Activated CD8-positive, alpha-beta T cell treated with anti-CD3 and anti-CD28 coated beads for 36 hours (primary cell): ENCODE measurements around the gene N4BP3. TPM values are rescaled to one million over a fixed set of nuclear protein-coding genes. Genes with fewer than 3 reads are reported as not detected.
A peak's percentile ranks its signal among the peaks of the same experiment; 100 is the strongest.

ENCODE experiments used
- ATAC-seq: fragments of 200-7000 bp; cut with Tn5 transposase; one replicate; pipeline ENCODE4 v1.10.0; 2021; ENCODE audit warnings: mild to moderate bottlenecking, moderate library complexity
- CTCF ChIA-PET: fragments of 350-600 bp; sonication (Branson Sonifier 250); formaldehyde crosslinking; loops from one replicate; lab custom pipeline; 2021; ENCODE audit warnings: antibody characterized with exemption; lab: Charles Lee
- POLR2A ChIA-PET: fragments of 350-600 bp; sonication (Branson Sonifier 250); formaldehyde crosslinking; loops from one replicate; lab custom pipeline; 2021; ENCODE audit warnings: antibody characterized with exemption; lab: Charles Lee
- DNase-seq: peaks from one replicate; pipeline ENCODE4 v3.0.0-alpha.2; 2020
- H3K27ac Mint-ChIP-seq: one replicate; pipeline ENCODE4 v1.8.0; 2021; ENCODE audit warnings: mild to moderate bottlenecking, mixed read lengths
- H3K27me3 Mint-ChIP-seq: one replicate; pipeline ENCODE4 v1.8.0; 2021; ENCODE audit warnings: mixed read lengths
- H3K36me3 Mint-ChIP-seq: one replicate; pipeline ENCODE4 v1.8.0; 2021; ENCODE audit warnings: low read depth, mixed read lengths
- H3K4me1 Mint-ChIP-seq: one replicate; pipeline ENCODE4 v1.8.0; 2021; ENCODE audit warnings: low read depth, mixed read lengths
- H3K4me3 Mint-ChIP-seq: one replicate; pipeline ENCODE4 v1.8.0; 2021; ENCODE audit warnings: mild to moderate bottlenecking, moderate library complexity, mixed read lengths
- H3K9me3 Mint-ChIP-seq: one replicate; pipeline ENCODE4 v1.8.0; 2021; ENCODE audit warnings: mixed read lengths
- intact Hi-C: fragments of 100-400 bp; cut with micrococcal nuclease; formaldehyde crosslinking; loops from one replicate; pipeline ENCODE4 v1.10.0; 2022
- total RNA-seq, 2 experiments: library from RNA; stranded (reverse); gene quantifications; one replicate each; pipeline ENCODE4 v1.2.3, GENCODE V29; 2021
- TF ChIP-seq, protein P1 (sequence below): fragments of 200-600 bp; IDR thresholded peaks from one replicate; pipeline ENCODE4 v1.8.0; 2022; ENCODE audit warnings: antibody characterized with exemption, mild to moderate bottlenecking

Gene N4BP3
- total RNA-seq, 2 experiments from 2014 or later, result 33.2 to 33.4 TPM

- no peaks in the 10 kb centered on the region for H3K27me3 Mint-ChIP-seq
- no peaks in the 10 kb centered on the region for H3K9me3 Mint-ChIP-seq
- CTCF ChIA-PET, result interaction anchor here (0.7 to 9.1 kb wide), 16 partner anchors 9 to 83 kb away, joined by 3 to 84 read pairs (median 6); partner anchors contain the start of gene NHP2
- H3K27ac Mint-ChIP-seq, result no peak overlapping the region
- no peak for ATAC-seq
- H3K36me3 Mint-ChIP-seq, result peaks cover 39% of the 10 kb centered on the region
- no peak overlapping the region for H3K4me3 Mint-ChIP-seq
- intact Hi-C loops, result loop anchor here (5.0 kb wide), 1 partner anchor 32 kb away; the partner anchor contains the start of gene NHP2
- DNase-seq, result no peak
- POLR2A ChIA-PET, result interaction anchor here (1.0 to 3.0 kb wide), 9 partner anchors 10 to 91 kb away, joined by 3 to 16 read pairs (median 6); partner anchors contain the start of genes HNRNPAB and RMND5B
- H3K4me1 Mint-ChIP-seq, result peaks cover 39% of the 10 kb centered on the region
- TF ChIP-seq, protein P1, sequence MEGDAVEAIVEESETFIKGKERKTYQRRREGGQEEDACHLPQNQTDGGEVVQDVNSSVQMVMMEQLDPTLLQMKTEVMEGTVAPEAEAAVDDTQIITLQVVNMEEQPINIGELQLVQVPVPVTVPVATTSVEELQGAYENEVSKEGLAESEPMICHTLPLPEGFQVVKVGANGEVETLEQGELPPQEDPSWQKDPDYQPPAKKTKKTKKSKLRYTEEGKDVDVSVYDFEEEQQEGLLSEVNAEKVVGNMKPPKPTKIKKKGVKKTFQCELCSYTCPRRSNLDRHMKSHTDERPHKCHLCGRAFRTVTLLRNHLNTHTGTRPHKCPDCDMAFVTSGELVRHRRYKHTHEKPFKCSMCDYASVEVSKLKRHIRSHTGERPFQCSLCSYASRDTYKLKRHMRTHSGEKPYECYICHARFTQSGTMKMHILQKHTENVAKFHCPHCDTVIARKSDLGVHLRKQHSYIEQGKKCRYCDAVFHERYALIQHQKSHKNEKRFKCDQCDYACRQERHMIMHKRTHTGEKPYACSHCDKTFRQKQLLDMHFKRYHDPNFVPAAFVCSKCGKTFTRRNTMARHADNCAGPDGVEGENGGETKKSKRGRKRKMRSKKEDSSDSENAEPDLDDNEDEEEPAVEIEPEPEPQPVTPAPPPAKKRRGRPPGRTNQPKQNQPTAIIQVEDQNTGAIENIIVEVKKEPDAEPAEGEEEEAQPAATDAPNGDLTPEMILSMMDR, result no peak
These were observed 6.7 kb downstream of the N4BP3 start for GRCh38 chr5:178119915-178120606.

- intact Hi-C loops, result no loop called here
- CTCF ChIA-PET, result interaction anchor here (0.6 to 9.1 kb wide), 21 partner anchors 8 to 1503 kb away, joined by 3 to 84 read pairs (median 6); partner anchors contain the start of genes HNRNPH1 and NHP2
- Mint-ChIP-seq H3K4me3 (no peak overlapping the region), H3K27me3 (no peaks in the 10 kb centered on the region), H3K9me3 (no peaks in the 10 kb centered on the region), H3K27ac (no peak overlapping the region), H3K4me1 (peaks cover 37% of the 10 kb centered on the region), H3K36me3 (peaks cover 36% of the 10 kb centered on the region)
- POLR2A ChIA-PET, result interaction anchor here (0.8 to 3.0 kb wide), 11 partner anchors 9 to 90 kb away, joined by 3 to 16 read pairs (median 4); partner anchors contain the start of genes HNRNPAB and RMND5B
- TF ChIP-seq, protein P1, result peak; percentile 67
- ATAC-seq (peak; percentile 74), DNase-seq (peak; percentile 94)
These were observed 7.5 kb downstream of the N4BP3 start for GRCh38 chr5:178120607-178121357.

- no peaks in the 10 kb centered on the region for H3K9me3 Mint-ChIP-seq
- CTCF ChIA-PET, result interaction anchor here (0.6 to 9.1 kb wide), 19 partner anchors 10 to 1502 kb away, joined by 3 to 84 read pairs (median 6); partner anchors contain the start of genes HNRNPH1 and NHP2
- no peak for ATAC-seq
- intact Hi-C loops, result no loop called here
- H3K27me3 Mint-ChIP-seq, result no peaks in the 10 kb centered on the region
- no peak for DNase-seq
- POLR2A ChIA-PET, result interaction anchor here (0.8 to 3.0 kb wide), 9 partner anchors 9 to 83 kb away, joined by 3 to 16 read pairs (median 4); partner anchors contain the start of genes HNRNPAB and RMND5B
- H3K4me3 Mint-ChIP-seq, result no peak overlapping the region
- TF ChIP-seq, protein P1, result no peak
- no peak overlapping the region for H3K27ac Mint-ChIP-seq
- H3K4me1 Mint-ChIP-seq, result peaks cover 32% of the 10 kb centered on the region
- peaks cover 32% of the 10 kb centered on the region for H3K36me3 Mint-ChIP-seq
These were observed 8.3 kb downstream of the N4BP3 start for GRCh38 chr5:178121391-178122276.

DNA sequence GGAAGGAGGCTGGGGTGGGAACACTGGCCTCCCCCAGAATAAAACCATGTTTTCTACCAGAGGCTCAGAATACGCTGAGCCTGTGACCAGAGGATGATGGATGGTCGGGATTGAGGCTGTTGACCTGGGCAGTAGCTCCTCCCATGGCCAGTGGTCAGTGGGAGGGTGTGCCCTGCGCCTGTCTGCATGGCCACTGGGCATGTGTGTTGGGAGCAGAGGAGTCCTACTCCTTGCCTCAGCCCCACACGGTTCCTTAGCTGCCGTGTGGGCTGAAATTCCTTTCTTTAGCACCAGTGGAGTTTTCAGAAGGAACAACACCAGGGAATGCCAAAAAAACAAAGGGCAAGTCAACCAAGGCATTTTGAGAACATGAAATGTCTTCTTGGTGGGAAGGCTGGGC lies 9.0 kb downstream of the N4BP3 start:
- no peak overlapping the region for H3K27ac Mint-ChIP-seq
- intact Hi-C loops, result no loop called here
- peaks cover 28% of the 10 kb centered on the region for H3K36me3 Mint-ChIP-seq
- TF ChIP-seq, protein P1, result no peak
- H3K4me1 Mint-ChIP-seq, result peaks cover 26% of the 10 kb centered on the region
- no peaks in the 10 kb centered on the region for H3K9me3 Mint-ChIP-seq
- POLR2A ChIA-PET, result interaction anchor here (1.4 to 3.3 kb wide), 4 partner anchors 8 to 31 kb away, joined by 3 to 19 read pairs (median 6); partner anchors contain the start of genes N4BP3 and NHP2
- no peak overlapping the region for H3K4me3 Mint-ChIP-seq
- ATAC-seq (no peak), DNase-seq (no peak)
- no peaks in the 10 kb centered on the region for H3K27me3 Mint-ChIP-seq
- CTCF ChIA-PET, result interaction anchor here (1.3 to 9.1 kb wide), 3 partner anchors 18 to 48 kb away, joined by 4 to 84 read pairs (median 5); no protein-coding TSS in a partner anchor
